Hematopoietic multipotent progenitor cell treated with erythropoietin and hydrocortisone succinate and interleukin-3 and kit ligand, for 8 days (in vitro differentiated cells): ENCODE measurements around the gene KCNC4.

Experiments used
- DNase-seq: peaks from one replicate; pipeline ENCODE4 v3.0.0-alpha.2; 2015

The KCNC4 gene

GRCh38 chr1:110189181-110189580 is 20.9 kb upstream of the KCNC4 start:
- DNase-seq = no peak

DNA sequence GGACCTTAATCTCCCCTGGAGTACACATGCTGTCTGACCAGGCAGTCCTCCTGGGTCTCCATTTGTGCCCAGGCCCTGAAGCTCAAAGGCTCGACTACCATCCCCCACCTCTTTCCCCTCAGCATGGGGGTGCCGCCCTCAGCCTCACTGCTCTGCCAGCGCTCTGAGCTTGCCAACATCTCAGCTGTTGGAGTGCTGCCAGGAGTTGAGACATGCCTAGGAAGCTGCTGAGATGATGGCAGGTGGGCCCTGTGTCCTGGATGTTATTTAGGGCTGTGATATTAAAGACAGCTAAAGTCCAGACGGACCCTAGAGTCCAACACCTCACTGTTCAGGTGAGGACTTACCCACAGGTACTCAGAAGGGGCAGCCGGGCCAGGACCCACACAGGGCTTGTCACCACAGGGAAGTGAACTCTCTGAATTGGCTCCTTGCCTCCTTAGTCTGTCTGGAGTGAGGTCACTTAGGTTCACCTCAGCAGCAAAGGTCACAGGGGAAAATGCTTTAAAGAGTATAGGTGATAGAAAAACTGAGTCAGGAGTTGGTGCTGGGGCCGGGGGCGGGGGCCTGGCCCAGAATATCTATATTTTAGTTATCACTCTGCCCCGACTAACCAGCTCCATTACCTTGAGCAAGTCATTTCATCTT is 19.7 kb upstream of the KCNC4 start:
- DNase-seq = peak; percentile 71

- no peak for DNase-seq
Measured at GRCh38 chr1:110192541-110192940, 17.6 kb upstream of the KCNC4 start.

DNA sequence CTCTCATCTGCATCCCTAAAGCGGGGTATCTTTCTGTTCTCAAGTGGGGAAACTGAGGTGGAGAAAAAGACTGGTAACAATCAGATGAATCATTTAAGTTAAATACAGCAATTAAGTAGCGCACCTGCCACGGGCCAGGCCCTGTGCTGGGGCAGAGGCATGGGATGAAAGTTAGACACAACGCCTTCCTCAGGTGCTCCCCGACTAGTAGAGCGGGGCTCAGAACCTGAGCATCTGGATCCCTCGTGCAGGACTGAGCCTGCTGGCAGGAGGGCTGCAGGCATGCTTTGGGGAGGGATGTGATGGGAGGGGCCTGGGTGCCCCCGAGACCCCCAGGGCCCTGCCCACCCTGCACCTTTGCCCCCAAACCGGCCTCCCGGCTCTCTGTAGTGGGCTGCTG is 14.9 kb upstream of the KCNC4 start:
- no peak for DNase-seq

- peak; percentile 48 for DNase-seq
Measured at GRCh38 chr1:110196917-110197765, 13.0 kb upstream of the KCNC4 start.

DNA sequence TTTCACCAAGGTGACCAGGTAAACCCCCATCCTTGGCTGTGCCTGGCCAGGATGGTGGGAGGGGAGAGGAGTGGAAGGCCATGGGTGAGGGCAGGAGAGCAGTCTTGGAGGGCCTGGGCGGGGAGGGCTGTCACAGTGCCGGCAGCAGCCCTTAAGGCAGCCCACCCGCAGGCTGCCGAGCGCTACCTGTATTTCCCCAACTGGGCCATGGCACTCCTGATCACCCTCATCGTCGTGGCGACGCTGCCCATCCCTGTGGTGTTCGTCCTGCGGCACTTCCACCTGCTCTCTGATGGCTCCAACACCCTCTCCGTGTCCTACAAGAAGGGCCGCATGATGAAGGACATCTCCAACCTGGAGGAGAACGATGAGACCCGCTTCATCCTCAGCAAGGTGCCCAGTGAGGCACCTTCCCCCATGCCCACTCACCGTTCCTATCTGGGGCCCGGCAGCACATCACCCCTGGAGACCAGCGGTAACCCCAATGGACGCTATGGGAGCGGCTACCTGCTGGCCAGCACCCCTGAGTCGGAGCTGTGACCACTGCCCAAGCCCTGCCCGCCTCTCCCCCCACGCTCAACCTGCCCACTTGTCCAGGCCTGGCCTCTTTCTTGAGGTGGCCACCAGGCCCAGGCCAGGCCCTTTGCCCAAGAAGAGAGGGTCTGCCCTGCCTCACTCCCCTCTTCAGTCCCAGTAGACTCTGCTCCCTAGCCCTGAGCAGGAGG is 12.0 kb upstream of the KCNC4 start:
- no peak for DNase-seq

DNA sequence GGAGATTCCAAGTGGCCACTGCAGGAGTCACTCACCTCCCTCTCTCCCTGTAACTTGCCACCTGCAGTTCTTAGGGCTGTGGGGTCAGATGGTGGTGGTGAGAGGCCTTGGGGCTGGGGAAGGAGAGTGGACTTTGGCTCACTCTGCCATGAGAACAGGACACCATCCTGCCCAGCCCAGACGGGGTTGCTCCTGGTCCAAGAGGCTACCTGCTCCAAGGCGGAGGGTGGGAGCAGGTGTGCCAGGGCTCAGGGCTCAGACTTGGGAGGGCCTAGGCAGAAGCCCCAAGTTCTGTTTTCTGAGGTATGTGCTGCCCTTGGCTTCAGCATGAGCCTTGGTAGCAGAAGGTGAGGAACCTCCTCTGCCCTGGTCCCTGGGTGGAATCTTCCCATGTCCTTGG is 11.4 kb upstream of the KCNC4 start:
- no peak for DNase-seq

GRCh38 chr1:110200190-110200589 is 9.9 kb upstream of the KCNC4 start:
- DNase-seq = no peak

GRCh38 chr1:110200666-110201065 is 9.4 kb upstream of the KCNC4 start:
- no peak for DNase-seq

DNA sequence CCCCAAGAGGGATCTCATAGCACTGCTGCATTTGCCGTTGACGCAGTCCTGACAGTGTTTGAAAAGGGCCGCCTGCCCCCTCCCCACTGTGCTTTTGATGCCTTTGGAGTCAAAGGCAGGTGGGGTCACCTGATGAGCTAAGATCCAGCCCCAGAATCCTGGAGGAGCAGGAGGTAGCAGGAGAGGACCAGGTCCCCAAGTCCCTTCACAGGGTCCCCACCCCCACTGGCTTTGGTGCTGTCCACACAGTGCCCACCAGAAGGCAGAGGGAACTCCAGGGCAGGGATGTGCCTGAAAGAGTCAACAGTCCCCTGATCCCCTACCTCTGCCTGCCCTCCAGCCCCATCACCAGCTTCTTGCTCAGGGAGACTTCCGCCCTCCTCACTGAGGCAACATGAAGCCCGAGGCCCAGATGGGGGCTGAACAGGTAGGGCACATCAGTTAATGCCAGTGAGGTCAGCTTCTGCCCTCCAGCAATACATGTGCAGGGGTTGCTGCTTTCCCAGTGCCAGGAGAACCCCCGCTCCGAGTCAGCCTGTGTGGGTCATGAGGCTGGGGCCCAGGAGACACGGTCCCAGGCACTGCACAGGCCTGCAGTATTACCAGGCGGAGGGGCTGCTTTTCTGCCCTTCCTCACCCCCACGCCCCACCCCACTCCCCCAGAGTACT is 8.8 kb upstream of the KCNC4 start:
- DNase-seq = no peak

DNA sequence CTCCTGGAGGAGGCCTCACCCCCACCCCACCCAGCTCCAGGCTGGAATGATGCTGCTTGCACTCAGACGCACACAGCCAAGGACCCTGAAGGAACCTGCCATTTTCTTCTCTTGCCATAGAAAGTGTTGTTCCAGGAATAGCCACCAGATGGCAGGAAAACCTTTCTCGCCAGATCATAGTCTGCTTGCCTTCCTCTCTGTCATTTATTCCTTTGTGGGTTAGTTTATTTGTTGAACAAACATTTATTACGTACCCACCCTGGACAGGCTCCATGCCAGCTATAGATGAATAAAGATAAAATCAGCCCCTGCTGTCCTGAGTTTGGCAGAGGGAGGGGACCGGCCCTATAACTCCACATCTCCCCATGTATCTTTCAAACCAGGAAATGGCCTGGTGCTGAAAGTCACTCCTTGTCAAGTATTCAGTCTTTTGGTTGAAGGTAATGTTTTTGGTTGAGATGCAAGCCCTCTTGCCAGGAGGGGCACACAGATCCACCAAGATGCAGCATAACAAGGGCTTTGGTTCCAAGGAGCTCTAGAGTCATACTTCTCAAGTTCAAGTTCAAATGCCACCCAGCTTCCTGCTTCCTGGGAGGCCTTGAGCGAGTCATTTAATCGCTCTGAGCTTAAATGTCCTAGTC is 7.0 kb upstream of the KCNC4 start:
- DNase-seq = peak; percentile 75

DNA sequence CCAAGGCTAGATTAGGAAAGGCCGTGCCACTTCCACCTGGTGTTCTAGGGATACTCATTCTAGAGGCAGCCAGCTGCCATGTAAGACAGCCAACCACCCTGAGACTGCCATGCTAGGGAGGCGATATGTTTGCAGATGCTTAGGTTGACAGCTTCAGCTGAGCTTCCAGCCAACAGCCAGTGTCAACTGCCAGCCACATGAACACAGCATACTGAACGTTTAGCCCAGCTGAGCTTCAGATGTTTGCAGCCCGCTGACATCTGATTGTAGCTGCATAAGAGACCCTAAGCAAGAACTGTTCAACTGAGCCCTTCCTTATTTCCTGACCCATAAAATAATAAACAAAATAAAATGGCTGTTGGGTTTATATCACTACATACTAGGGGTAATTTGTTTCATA is 5.0 kb upstream of the KCNC4 start:
- DNase-seq = no peak

- DNase-seq = no peak
Measured at GRCh38 chr1:110205591-110206155, 4.4 kb upstream of the KCNC4 start.

DNA sequence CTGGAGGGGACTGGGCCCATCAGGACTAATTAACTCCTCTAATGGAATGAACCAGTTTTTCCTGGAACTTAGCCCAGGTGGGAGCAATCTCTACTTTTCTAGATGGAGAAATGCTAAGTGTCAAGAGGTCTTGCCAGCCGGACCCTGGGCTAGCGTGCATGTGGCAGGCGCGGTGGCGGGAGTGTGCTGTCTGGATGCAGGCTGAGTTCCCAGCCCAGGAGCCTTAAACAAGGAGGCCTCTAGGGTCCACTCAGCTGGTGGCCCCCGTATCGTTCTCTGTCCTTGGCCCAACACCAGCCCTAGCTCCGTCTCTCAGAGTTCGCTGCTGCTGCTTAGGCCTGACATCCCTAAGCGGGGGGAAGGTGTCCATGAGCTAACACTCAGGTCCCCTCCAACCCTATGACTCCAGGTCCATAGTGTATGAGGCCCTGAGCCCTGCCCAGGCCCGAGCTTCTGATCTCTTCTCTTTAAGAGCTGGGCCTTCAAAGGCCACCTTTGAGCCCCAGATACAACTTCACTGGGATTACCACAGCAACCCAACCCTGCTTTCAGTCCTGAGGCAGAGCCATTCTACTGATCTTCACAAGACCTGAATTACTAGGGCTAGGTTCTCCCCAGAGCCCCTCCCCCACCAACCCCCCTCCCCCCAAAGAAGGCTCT is 3.7 kb upstream of the KCNC4 start:
- no peak for DNase-seq

DNA sequence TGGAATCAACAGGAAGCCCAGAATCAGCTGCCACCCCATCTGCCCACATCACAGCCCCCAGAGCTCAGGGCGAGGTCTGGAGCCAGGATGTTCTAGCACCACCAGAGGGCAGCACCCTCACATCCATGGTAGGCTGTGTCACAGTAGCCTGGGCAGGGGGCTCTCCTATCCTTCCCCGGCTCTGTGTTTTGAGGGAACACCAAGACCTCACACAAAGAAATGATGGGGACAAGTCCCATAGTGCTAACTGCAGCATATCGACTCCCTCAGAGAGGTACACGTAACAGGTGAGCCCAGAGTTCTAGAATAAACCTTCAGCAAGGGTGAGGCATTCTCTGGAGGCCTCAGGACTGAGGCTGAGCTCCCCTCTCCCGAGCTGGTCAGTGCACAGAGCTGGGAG is 2.3 kb upstream of the KCNC4 start:
- DNase-seq = peak; percentile 49

DNA sequence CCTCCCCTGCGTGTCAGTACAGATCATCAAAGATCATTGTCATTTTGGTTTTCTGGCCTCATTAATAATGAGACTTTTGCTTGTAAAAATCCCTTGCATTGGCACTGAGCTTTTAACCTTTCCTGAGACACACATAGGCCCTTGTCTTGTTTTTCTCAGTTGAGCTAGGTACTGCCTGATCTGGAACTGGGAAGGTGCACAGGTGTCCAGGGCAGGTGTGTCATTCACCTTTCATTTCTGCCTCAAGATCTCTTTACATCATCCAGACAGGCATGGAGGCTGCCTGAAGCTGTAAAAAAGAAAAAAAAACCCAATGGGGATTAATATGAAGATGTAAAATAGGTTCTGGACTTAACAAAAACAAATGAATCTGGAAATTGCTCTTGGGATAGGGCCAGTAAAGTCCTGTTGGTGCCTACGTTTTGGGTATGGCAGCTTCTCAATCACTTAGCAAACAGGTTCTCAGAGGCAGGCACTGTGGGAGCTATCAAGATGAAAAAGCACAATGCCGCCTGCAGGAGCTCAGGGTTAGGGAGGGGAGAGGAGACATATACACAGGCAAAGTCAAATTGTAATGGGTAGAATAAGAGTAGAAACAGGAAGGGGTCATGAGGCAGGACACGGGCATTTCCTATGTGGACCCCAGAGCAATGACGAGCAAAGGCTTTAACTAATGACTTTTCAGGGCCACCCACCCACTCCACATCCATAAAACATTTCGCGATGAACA is 1.0 kb upstream of the KCNC4 start:
- peak; percentile 14 for DNase-seq

DNA sequence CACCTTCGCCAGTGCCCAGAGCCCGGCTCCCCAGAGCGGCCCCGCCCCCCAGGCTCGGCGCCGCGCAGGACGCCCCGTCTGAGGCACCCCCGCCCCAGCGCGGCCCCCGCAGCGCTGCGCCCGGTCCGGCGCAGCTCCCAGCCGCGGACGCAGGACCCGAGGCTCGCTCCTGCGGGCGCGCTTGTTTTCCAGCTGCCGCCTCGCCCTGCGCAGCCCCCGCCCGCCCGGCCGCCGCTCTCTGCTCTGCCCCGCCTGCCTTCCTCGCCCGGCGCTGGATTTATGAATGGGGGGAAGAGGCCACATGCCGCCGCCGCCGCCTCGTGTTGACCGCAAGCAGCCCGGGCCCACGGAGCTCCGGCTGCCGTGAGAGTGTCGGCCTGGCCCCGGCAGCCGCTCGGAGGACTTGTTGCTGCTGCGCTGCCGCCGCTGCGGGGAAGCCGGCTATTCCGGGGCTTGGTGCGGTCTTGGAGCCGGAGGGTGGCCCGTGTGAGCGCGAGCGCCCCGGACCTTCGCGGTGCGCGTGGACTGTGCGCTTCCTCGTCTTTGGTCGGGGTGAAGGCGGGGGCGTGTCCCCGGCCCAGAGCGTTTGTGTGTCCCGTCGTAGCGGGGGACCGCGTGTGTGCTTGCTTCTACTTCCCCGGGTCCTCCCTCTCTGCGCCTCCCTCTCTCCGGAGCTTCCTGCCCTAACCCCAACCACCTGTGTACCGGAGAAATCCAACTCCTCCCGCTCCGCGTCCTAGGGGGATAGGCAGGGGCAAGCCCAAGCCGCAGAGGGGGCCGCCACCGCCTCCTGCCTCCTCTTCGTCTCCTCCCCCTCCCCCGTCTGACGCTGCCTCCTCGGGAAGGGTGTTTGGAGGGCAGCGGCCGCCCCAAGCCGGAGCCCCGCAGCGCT is 736 bp downstream of the KCNC4 start:
- peak; percentile 9 for DNase-seq

GRCh38 chr1:110211496-110212168 is 1.5 kb downstream of the KCNC4 start:
- no peak for DNase-seq
